CD4-positive, alpha-beta memory T cell (primary cell): ENCODE measurements around the gene TOR1A. TPM values are rescaled to one million over a fixed set of nuclear protein-coding genes. Genes with fewer than 3 reads are reported as not detected.

Experiments used
- CTCF ChIA-PET: fragments of 350-600 bp; sonication (Branson Sonifier 250); formaldehyde crosslinking; loops from one replicate; lab custom pipeline; 2021; ENCODE audit warnings: inconsistent platforms; ENCODE audit not compliant: partially characterized antibody; lab: Charles Lee
- POLR2A ChIA-PET: fragments of 350-600 bp; sonication (Branson Sonifier 250); formaldehyde crosslinking; loops from one replicate; lab custom pipeline; 2021; ENCODE audit not compliant: partially characterized antibody; lab: Charles Lee
- DNase-seq, 5 donors: peaks; one replicate each; pipeline versions ENCODE4 v3.0.0 to v3.0.0-alpha.2; 2020 to 2022; ENCODE audit warnings: mixed read lengths in 1 of 5
- H3K27ac ChIP-seq: one replicate; pipeline ENCODE4 v1.7.0; 2013; ENCODE audit warnings: low read depth, low read length
- H3K27me3 ChIP-seq: 2 replicates; pipeline ENCODE4 v1.7.0; 2013; ENCODE audit warnings: mild to moderate bottlenecking, low read length, moderate library complexity; ENCODE audit not compliant: insufficient read depth
- H3K36me3 ChIP-seq: 2 replicates; pipeline ENCODE4 v1.7.0; 2013; ENCODE audit warnings: mild to moderate bottlenecking, low read length, moderate library complexity; ENCODE audit not compliant: insufficient read depth
- H3K4me1 ChIP-seq: 2 replicates; pipeline ENCODE4 v1.7.0; 2013; ENCODE audit warnings: mild to moderate bottlenecking, low read length, moderate library complexity; ENCODE audit not compliant: insufficient read depth
- H3K4me3 ChIP-seq, 2 donors: one replicate each; pipeline ENCODE4 v1.7.0; 2013; ENCODE audit warnings: low read length in 2 of 2, mild to moderate bottlenecking in 1 of 2
- H3K9me3 ChIP-seq, 2 donors: one replicate each; pipeline ENCODE4 v1.7.0; 2013; ENCODE audit warnings: low read length in 2 of 2, control low read depth in 1 of 2; ENCODE audit not compliant: control insufficient read depth in 1 of 2
- H3K27ac Mint-ChIP-seq, 7 donors: one replicate each; pipeline ENCODE4 v1.8.0; 2020 to 2021; ENCODE audit warnings: mixed read lengths in 7 of 7, mild to moderate bottlenecking in 6 of 7, inconsistent platforms in 3 of 7, moderate library complexity in 3 of 7
- H3K27me3 Mint-ChIP-seq, 2 donors: one replicate each; pipeline ENCODE4 v1.8.0; 2020 to 2021; ENCODE audit warnings: mixed read lengths in 2 of 2
- H3K36me3 Mint-ChIP-seq, 2 donors: one replicate each; pipeline ENCODE4 v1.8.0; 2020 to 2021; ENCODE audit warnings: mixed read lengths in 2 of 2, inconsistent platforms in 1 of 2, mild to moderate bottlenecking in 1 of 2
- H3K4me1 Mint-ChIP-seq, 4 donors: one replicate each; pipeline ENCODE4 v1.8.0; 2020 to 2021; ENCODE audit warnings: mixed read lengths in 4 of 4, mild to moderate bottlenecking in 1 of 4
- H3K4me3 Mint-ChIP-seq, 8 donors: one replicate each; pipeline ENCODE4 v1.8.0; 2020 to 2021; ENCODE audit warnings: mixed read lengths in 8 of 8, mild to moderate bottlenecking in 7 of 8, moderate library complexity in 6 of 8, inconsistent platforms in 3 of 8
- H3K9me3 Mint-ChIP-seq, 8 donors: one replicate each; pipeline ENCODE4 v1.8.0; 2020 to 2021; ENCODE audit warnings: mixed read lengths in 8 of 8, mild to moderate bottlenecking in 5 of 8, inconsistent platforms in 3 of 8, moderate library complexity in 1 of 8
- intact Hi-C: fragments of 100-400 bp; cut with micrococcal nuclease; formaldehyde crosslinking; loops from one replicate; pipeline ENCODE4 v1.15.1; 2023
- polyA plus RNA-seq, 2 donors: library from polyadenylated mRNA; unstranded; fragments of 300-500 nt; fragmentation: Illumina TruSeq; gene quantifications; one replicate each; pipeline ENCODE4 v1.2.3, GENCODE V29; 2021
- total RNA-seq, 2 experiments: library from RNA; stranded (reverse); gene quantifications; one replicate each; pipeline ENCODE4 v1.2.3, GENCODE V29; 2021

Gene TOR1A
- total and polyA plus RNA-seq, 4 experiments from 2014 or later: 39.8 to 82.5 (median 54.1) TPM

GRCh38 chr9:129826344-129826743 lies 2.4 kb upstream of the TOR1A start:
- peaks cover 8 to 17% (median 13%) of the 10 kb centered on the region in 4 donors for H3K4me1 Mint-ChIP-seq
- ChIA-PET POLR2A (interaction anchor here (0.6 to 4.3 kb wide), 2 partner anchors 9 to 121 kb away, joined by 4 to 40 read pairs; partner anchors contain the start of genes C9orf78 and USP20), CTCF (interaction anchor here (0.6 to 0.9 kb wide), 2 partner anchors 166 to 410 kb away, joined by 3 read pairs; no protein-coding TSS in a partner anchor)
- H3K36me3 Mint-ChIP-seq: peaks cover 27 to 54% of the 10 kb centered on the region in 2 donors
- no peaks in the 10 kb centered on the region for H3K27me3 ChIP-seq
- no peak overlapping the region for H3K27ac ChIP-seq
- no peak for DNase-seq
- H3K4me3 ChIP-seq: no peak overlapping the region
- H3K36me3 ChIP-seq: peaks cover 46% of the 10 kb centered on the region
- H3K4me3 Mint-ChIP-seq: no peak overlapping the region
- H3K27ac Mint-ChIP-seq: peak overlapping the region in 1 of 7 donors; percentile 63
- no peaks in the 10 kb centered on the region for H3K27me3 Mint-ChIP-seq
- no peaks in the 10 kb centered on the region for H3K9me3 ChIP-seq
- peaks cover 8% of the 10 kb centered on the region for H3K4me1 ChIP-seq
- H3K9me3 Mint-ChIP-seq: no peaks in the 10 kb centered on the region
- intact Hi-C loops: no loop called here

DNA sequence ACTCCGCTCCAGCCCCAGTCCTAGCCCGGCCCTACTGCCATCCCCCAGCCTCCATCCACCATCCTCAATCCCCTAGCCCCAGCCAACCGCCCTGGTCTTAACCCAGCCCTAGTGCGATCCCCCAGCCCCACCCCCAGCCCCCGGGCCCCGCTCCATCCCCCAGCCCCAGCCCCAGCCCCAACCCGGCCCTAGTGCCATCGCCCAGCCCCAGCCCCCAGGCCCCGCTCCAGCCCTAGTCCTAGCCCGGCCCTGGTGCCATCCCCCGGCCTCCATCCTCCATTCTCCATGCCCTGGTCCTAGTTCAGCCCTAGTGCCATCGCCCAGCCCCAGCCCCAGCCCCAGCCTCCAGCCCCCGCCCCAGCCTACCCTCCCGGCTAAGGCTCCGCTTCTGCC lies 398 bp downstream of the TOR1A start:
- CTCF ChIA-PET: no interaction called here
- H3K27me3 ChIP-seq: no peaks in the 10 kb centered on the region
- H3K4me1 ChIP-seq: peaks cover 8% of the 10 kb centered on the region
- Mint-ChIP-seq H3K27ac (peak overlapping the region in 5 of 7 donors; percentile 35 to 88 (median 78)), H3K4me3 (peak overlapping the region; percentile 84 to 91 (median 88)), H3K27me3 (no peaks in the 10 kb centered on the region), H3K4me1 (peaks cover 12 to 24% (median 15%) of the 10 kb centered on the region in 4 donors), H3K36me3 (peaks cover 11 to 38% of the 10 kb centered on the region in 2 donors), H3K9me3 (no peaks in the 10 kb centered on the region)
- DNase-seq: no peak
- H3K4me3 ChIP-seq: peak overlapping the region in 1 of 2 donors; percentile 73
- intact Hi-C loops: no loop called here
- H3K36me3 ChIP-seq: peaks cover 33% of the 10 kb centered on the region
- peak overlapping the region; percentile 62 for H3K27ac ChIP-seq
- H3K9me3 ChIP-seq: no peaks in the 10 kb centered on the region
- POLR2A ChIA-PET: interaction anchor here (1.0 to 4.3 kb wide), 6 partner anchors 12 to 217 kb away, joined by 3 to 40 read pairs (median 4); partner anchors contain the start of genes C9orf78, TOR1B and USP20

DNA sequence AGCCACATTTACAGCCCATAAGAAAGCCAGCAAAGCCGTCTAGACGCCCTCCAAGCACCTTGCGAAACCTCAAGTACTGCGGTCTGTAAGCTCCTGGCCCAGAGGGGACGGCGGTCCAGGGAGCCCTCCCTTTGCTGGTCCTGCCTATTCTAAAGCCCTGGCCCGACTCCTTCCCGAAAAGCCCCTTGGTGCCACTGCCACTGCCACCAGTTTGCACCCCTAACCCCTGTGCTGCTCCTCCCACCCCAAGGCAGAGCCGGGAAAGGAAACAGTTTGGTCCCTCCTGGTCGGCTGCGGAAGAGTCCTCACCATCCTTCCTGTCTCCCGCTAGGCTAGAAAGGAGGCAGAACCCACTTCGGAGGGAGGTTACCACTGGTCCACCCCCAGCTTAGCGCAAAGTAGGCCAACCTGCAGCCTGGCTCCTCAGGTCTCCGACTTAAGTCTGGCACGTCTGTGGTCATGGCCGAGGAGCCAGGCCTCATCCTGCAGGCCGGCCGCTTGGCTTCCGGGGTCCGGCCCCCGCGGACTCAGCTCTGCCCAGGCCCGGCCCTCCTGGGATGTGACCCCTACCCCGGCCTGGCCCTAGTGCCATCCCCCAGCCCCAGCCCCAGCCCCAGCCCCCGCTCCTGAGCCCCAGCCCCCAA lies 916 bp downstream of the TOR1A start:
- Histone ChIP-seq H3K27me3 (no peaks in the 10 kb centered on the region), H3K36me3 (peaks cover 36% of the 10 kb centered on the region), H3K4me1 (peaks cover 8% of the 10 kb centered on the region), H3K27ac (peak overlapping the region; percentile 49), H3K9me3 (no peaks in the 10 kb centered on the region), H3K4me3 (peak overlapping the region; percentile 24 to 59)
- Mint-ChIP-seq H3K36me3 (peaks cover 13 to 38% of the 10 kb centered on the region in 2 donors), H3K27me3 (no peaks in the 10 kb centered on the region), H3K27ac (peak overlapping the region in 6 of 7 donors; percentile 24 to 92 (median 66)), H3K9me3 (no peaks in the 10 kb centered on the region), H3K4me3 (peak overlapping the region; percentile 78 to 91 (median 88)), H3K4me1 (peaks cover 12 to 24% (median 17%) of the 10 kb centered on the region in 4 donors)
- CTCF ChIA-PET: no interaction called here
- peak in 1 of 5 donors; percentile 59 for DNase-seq
- POLR2A ChIA-PET: interaction anchor here (1.0 to 4.3 kb wide), 7 partner anchors 11 to 217 kb away, joined by 3 to 40 read pairs (median 4); partner anchors contain the start of genes C9orf78, TOR1B and USP20
- intact Hi-C loops: no loop called here

DNA sequence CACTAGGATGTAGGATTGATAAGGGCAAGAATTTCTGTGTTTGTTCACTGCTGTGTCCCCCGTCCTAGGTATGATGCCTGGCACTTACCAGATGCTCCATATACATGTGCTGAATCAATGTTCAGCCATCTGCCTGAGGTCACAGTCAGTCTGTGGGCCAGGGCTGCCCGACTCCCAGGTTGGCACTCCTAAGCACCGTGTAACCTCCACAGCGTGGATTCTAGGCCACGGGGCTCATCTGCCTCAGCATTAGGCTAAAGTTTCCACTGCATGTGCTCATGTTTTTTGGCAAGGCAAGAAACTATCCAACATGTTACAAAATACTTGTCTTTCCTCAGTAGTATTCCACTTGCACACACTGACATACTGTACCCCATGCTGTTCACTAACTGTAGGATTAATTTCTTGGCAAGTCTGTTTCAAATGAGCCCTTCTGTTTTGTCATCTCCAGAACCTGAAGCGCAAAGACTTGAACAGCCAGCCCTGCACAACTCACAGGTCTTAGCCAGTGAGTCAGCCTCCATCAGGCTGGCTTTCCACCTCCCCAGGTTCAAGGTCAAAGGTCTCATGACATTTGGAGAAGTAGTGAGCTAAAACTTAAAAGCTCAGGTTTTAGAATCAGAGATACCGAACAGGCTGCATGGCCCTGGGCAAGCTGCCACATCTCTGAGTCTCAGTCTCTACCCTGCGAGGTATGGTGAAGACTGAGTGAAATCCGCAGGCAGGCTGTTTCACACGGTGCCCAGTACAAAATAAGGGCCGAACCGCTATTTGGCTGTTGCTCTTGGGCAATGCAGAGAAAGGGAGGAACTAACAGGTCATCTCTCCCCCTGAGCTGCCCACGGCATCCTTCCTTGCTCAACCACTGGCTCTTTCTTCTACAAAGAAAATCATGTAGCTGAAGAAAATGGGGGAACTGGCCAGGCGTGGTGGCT lies 7.2 kb downstream of the TOR1A start:
- Histone ChIP-seq H3K36me3 (peaks cover 63% of the 10 kb centered on the region), H3K27me3 (no peaks in the 10 kb centered on the region), H3K9me3 (no peaks in the 10 kb centered on the region), H3K4me1 (no peaks in the 10 kb centered on the region), H3K4me3 (no peak overlapping the region), H3K27ac (no peak overlapping the region)
- ChIA-PET CTCF (no interaction called here), POLR2A (interaction anchor here (0.6 kb wide), 1 partner anchor 50 kb away, joined by 3 read pairs; no protein-coding TSS in a partner anchor)
- Mint-ChIP-seq H3K27ac (peak overlapping the region in 4 of 7 donors; percentile 27 to 85 (median 56)), H3K4me3 (no peak overlapping the region), H3K27me3 (no peaks in the 10 kb centered on the region), H3K36me3 (peaks cover 19 to 60% of the 10 kb centered on the region in 2 donors), H3K4me1 (peaks cover 11 to 23% (median 16%) of the 10 kb centered on the region in 4 donors), H3K9me3 (no peaks in the 10 kb centered on the region)
- no peak for DNase-seq
- intact Hi-C loops: no loop called here

DNA sequence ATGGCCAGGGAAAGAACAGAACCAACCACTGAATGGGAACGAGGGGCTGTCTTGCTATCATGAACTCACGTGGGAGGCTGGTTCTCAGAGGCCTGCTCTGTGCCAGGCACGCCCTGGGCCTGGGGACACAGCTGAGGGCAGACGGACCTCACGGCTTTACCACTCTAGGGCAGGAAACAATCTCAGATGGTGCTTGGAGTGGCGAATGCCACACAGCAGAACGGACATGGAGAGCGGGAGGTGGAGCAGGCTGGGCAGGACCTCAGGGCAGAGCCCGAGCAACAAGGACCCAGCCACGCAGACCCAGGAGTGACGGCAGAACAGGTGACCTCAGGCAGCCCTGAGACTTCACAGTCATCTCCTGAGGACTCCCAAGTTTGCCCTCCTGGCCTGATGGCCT lies 8.7 kb downstream of the TOR1A start:
- H3K27me3 ChIP-seq: no peaks in the 10 kb centered on the region
- Mint-ChIP-seq H3K9me3 (no peaks in the 10 kb centered on the region), H3K4me3 (no peak overlapping the region), H3K27me3 (no peaks in the 10 kb centered on the region), H3K27ac (peak overlapping the region in 2 of 7 donors; percentile 32 to 47), H3K36me3 (peaks cover 19 to 68% of the 10 kb centered on the region in 2 donors), H3K4me1 (peaks cover 11 to 25% (median 18%) of the 10 kb centered on the region in 4 donors)
- POLR2A ChIA-PET: no interaction called here
- no peaks in the 10 kb centered on the region for H3K9me3 ChIP-seq
- intact Hi-C loops: no loop called here
- DNase-seq: no peak
- H3K27ac ChIP-seq: no peak overlapping the region
- CTCF ChIA-PET: no interaction called here
- H3K4me3 ChIP-seq: no peak overlapping the region
- H3K36me3 ChIP-seq: peaks cover 51% of the 10 kb centered on the region
- peaks cover 7% of the 10 kb centered on the region for H3K4me1 ChIP-seq

- H3K27me3 Mint-ChIP-seq: no peaks in the 10 kb centered on the region
- H3K4me3 Mint-ChIP-seq: no peak overlapping the region
- peaks cover 23 to 72% of the 10 kb centered on the region in 2 donors for H3K36me3 Mint-ChIP-seq
- intact Hi-C loops: no loop called here
- H3K9me3 Mint-ChIP-seq: no peaks in the 10 kb centered on the region
- Histone ChIP-seq H3K27me3 (no peaks in the 10 kb centered on the region), H3K9me3 (no peaks in the 10 kb centered on the region), H3K36me3 (peaks cover 55% of the 10 kb centered on the region), H3K27ac (no peak overlapping the region), H3K4me3 (no peak overlapping the region), H3K4me1 (peaks cover 7% of the 10 kb centered on the region)
- ChIA-PET POLR2A (no interaction called here), CTCF (no interaction called here)
- DNase-seq: no peak
- peak overlapping the region in 4 of 7 donors; percentile 32 to 65 (median 44) for H3K27ac Mint-ChIP-seq
- H3K4me1 Mint-ChIP-seq: peaks cover 11 to 31% (median 18%) of the 10 kb centered on the region in 4 donors
Observed at GRCh38 chr9:129814432-129815223, 9.3 kb downstream of the TOR1A start.
